Endothelial cell of umbilical vein (primary cell): ENCODE data around the gene UBE2F. TPM values are rescaled to one million over a fixed set of nuclear protein-coding genes. Genes with fewer than 3 reads are reported as not detected.

Experiments
- BruUV-seq: library from RNA; stranded (reverse); fragments of 400-500 nt; replicated peaks from 2 replicates; lab custom pipeline; 2021; lab: Mats Ljungman, UMichigan
- CTCF ChIA-PET: fragments of 300-600, 350-600 bp; sonication (Branson Sonifier 250); formaldehyde crosslinking; loops from one replicate; lab custom pipeline; 2021; ENCODE audit warnings: antibody characterized with exemption, inconsistent platforms; lab: Charles Lee
- POLR2A ChIA-PET: fragments of 300-600, 350-600 bp; sonication (Branson Sonifier 250); formaldehyde crosslinking; loops from one replicate; lab custom pipeline; 2021; ENCODE audit warnings: antibody characterized with exemption, inconsistent platforms; lab: Charles Lee
- DNase-seq: peaks from one replicate; pipeline ENCODE4 v3.0.0-alpha.2; 2011; ENCODE audit warnings: low read depth, low spot score
- FAIRE-seq: peaks from 2 replicates; lab custom pipeline; 2011; peaks lifted over from hg19 to GRCh38; lab: Jason Lieb, UNC
- H2AFZ ChIP-seq: 2 replicates; pipeline ENCODE4 v1.6.0; 2012; ENCODE audit warnings: low read depth, low read length, control low read depth, inconsistent platforms
- H3K27ac ChIP-seq: 2 replicates; pipeline ENCODE4 v1.5.1; 2011; ENCODE audit warnings: low read depth, mild to moderate bottlenecking, control low read depth, low read length, moderate library complexity; ENCODE audit not compliant: insufficient read depth
- H3K27me3 ChIP-seq, 2 experiments: 2 replicates each; pipeline versions ENCODE4 v1.6.0 to v1.6.1; 2011; ENCODE audit warnings: low read length in 2 of 2, mixed read lengths in 1 of 2; ENCODE audit not compliant: control insufficient read depth in 2 of 2, insufficient read depth in 2 of 2
- H3K36me3 ChIP-seq, 2 experiments: 2 replicates in 1 of 2; 3 replicates in 1 of 2; pipeline ENCODE4 v1.5.1; 2011; ENCODE audit warnings: low read length in 2 of 2, mild to moderate bottlenecking in 1 of 2, moderate library complexity in 1 of 2; ENCODE audit not compliant: control insufficient read depth in 2 of 2, insufficient read depth in 2 of 2; ENCODE audit errors: extremely low read depth in 1 of 2
- H3K4me1 ChIP-seq: 3 replicates; pipeline ENCODE4 v1.5.1; 2011; ENCODE audit warnings: mild to moderate bottlenecking, low read length; ENCODE audit not compliant: control insufficient read depth, insufficient read depth; ENCODE audit errors: extremely low read depth
- H3K4me2 ChIP-seq: 2 replicates; pipeline ENCODE4 v1.6.1; 2011; ENCODE audit warnings: low read length, control low read depth, mixed read lengths; ENCODE audit not compliant: insufficient read depth
- H3K4me3 ChIP-seq, 3 experiments: fragments of 200-600 bp in 1 of 3; sonication (generic), shearing (Covaris generic) in 1 of 3; replicated peaks in 1 of 3; 2 replicates each; pipeline ENCODE4 v1.5.1; 2011 to 2016; ENCODE audit warnings: control low read depth in 3 of 3, low read length in 3 of 3, mild to moderate bottlenecking in 2 of 3, inconsistent platforms in 1 of 3, low read depth in 1 of 3, moderate library complexity in 1 of 3; ENCODE audit not compliant: insufficient read depth in 1 of 3
- H3K79me2 ChIP-seq: 2 replicates; pipeline ENCODE4 v1.6.0; 2012; ENCODE audit warnings: low read length, inconsistent platforms; ENCODE audit not compliant: control insufficient read depth, insufficient read depth
- H3K9ac ChIP-seq: replicated peaks from 2 replicates; pipeline ENCODE3; 2011; ENCODE audit warnings: low read length, control low read depth; ENCODE audit not compliant: insufficient read depth; ENCODE audit errors: extremely low read depth
- H3K9me1 ChIP-seq: replicated peaks from 3 replicates; pipeline ENCODE4 v1.6.0; 2011; ENCODE audit warnings: mild to moderate bottlenecking, low read length; ENCODE audit not compliant: control insufficient read depth, insufficient read depth; ENCODE audit errors: extremely low read depth
- H3K9me3 ChIP-seq: replicated peaks from 2 replicates; pipeline ENCODE4 v1.5.1; 2012; ENCODE audit warnings: low read length, inconsistent platforms; ENCODE audit not compliant: control insufficient read depth, insufficient read depth
- H4K20me1 ChIP-seq: replicated peaks from 2 replicates; pipeline ENCODE3; 2011; ENCODE audit warnings: mild to moderate bottlenecking, low read length; ENCODE audit not compliant: control insufficient read depth, insufficient read depth; ENCODE audit errors: extremely low read depth
- EZH2 ChIP-seq: IDR thresholded peaks from 2 replicates; pipeline ENCODE4 v1.6.1; 2012; ENCODE audit warnings: borderline replicate concordance, low read depth, mild to moderate bottlenecking, moderate library complexity, low read length, inconsistent platforms; ENCODE audit not compliant: severe bottlenecking
- FOS ChIP-seq: IDR thresholded peaks from 2 replicates; pipeline ENCODE4 v1.6.1; 2011; ENCODE audit warnings: mild to moderate bottlenecking, low read length, moderate library complexity, borderline replicate concordance; ENCODE audit not compliant: insufficient read depth
- GATA2 ChIP-seq: IDR thresholded peaks from 2 replicates; pipeline ENCODE4 v1.7.0; 2011; ENCODE audit warnings: low read depth, mild to moderate bottlenecking, moderate library complexity, mixed read lengths, low read length; ENCODE audit not compliant: insufficient read length, insufficient read depth
- JUN ChIP-seq: IDR thresholded peaks from 2 replicates; pipeline ENCODE4 v1.6.1; 2011; ENCODE audit warnings: borderline replicate concordance, low read depth; ENCODE audit not compliant: insufficient read length, insufficient read depth
- MYC ChIP-seq: IDR thresholded peaks from one replicate; pipeline ENCODE4 v1.6.1; 2011; ENCODE audit warnings: mild to moderate bottlenecking, low read depth, low read length
- POLR2A ChIP-seq: IDR thresholded peaks from 2 replicates; pipeline ENCODE4 v1.6.1; 2012; ENCODE audit warnings: low read depth, mild to moderate bottlenecking, control low read depth, low read length
- POLR2AphosphoS5 ChIP-seq: IDR thresholded peaks from 2 replicates; pipeline ENCODE4 v1.6.1; 2012; ENCODE audit warnings: low read depth, mild to moderate bottlenecking, control low read depth, low read length, moderate library complexity; ENCODE audit not compliant: insufficient read depth
- dilution Hi-C: fragments of 300-500 bp; cut with MboI; formaldehyde crosslinking; loops from one replicate; pipeline ENCODE4 v1.15.0; 2019; ENCODE audit warnings: low sequenced_read_pairs; ENCODE audit not compliant: extremely low pct_ligation_motif_present
- intact Hi-C: fragments of 100-400 bp; cut with micrococcal nuclease; formaldehyde crosslinking; loops from one replicate; pipeline ENCODE4 v1.10.0; 2022
- polyA plus RNA-seq, 4 experiments: library from polyadenylated mRNA; depleted of rRNA in 3 of 4; stranded (reverse) in 3 of 4; unstranded in 1 of 4; fragments of >200 nt; gene quantifications; 2 replicates each; pipeline versions ENCODE4 v1.2.1 to v1.2.3, GENCODE V29; 2011 to 2012; ENCODE audit warnings: missing spikeins in 1 of 4
- total RNA-seq: library from RNA; stranded (reverse); gene quantifications from 2 replicates; pipeline ENCODE4 v1.2.3, GENCODE V29; 2021
- TF ChIP-seq, protein P1 (sequence below), 2 donors: IDR thresholded peaks; 1 replicate in 1 of 2; 2 replicates in 1 of 2; pipeline ENCODE4 v1.5.1; 2011; ENCODE audit warnings: low read length in 2 of 2, mild to moderate bottlenecking in 2 of 2, moderate library complexity in 2 of 2, control low read depth in 1 of 2, inconsistent platforms in 1 of 2, low read depth in 1 of 2; ENCODE audit not compliant: insufficient read depth in 1 of 2; ENCODE audit errors: extremely low read depth in 1 of 2
- TF ChIP-seq, protein P2 (sequence below): IDR thresholded peaks from 2 replicates; pipeline ENCODE4 v1.6.1; 2011; ENCODE audit not compliant: insufficient read depth, insufficient read length

Gene UBE2F
- total and polyA plus RNA-seq, 2 donors (not counting 3 experiments of a cell fraction or from before 2014, with no cell fraction given), result 42.3 to 45.6 TPM

DNA sequence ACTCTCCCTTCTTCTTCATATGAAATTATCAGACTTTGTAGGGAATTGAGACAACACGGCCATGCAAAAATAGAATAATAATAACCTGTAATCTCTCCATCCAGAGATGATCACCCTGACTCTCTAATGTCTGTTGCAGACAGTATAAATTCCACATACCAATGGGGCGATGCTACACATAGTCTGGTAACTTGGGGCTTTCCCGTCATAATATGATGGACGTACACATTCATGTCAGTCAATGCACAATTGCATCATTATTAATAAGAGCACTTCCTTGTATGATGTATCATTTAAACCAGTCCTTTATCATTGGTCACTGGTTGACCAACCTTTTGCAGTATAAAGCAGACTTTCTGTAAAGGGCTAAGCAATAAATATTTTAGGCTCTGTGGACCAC lies 54.5 kb downstream of the UBE2F start:
- intact Hi-C loops (no loop called here), dilution Hi-C loops (no loop called here)
- Histone ChIP-seq H3K9me1 (no peaks in the 10 kb centered on the region), H3K36me3 (peaks cover 2 to 3% of the 10 kb centered on the region in 2 experiments), H3K27ac (no peak overlapping the region), H3K27me3 (no peaks in the 10 kb centered on the region), H3K79me2 (no peaks in the 10 kb centered on the region), H3K4me3 (no peak overlapping the region), H2AFZ (no peak overlapping the region), H3K4me1 (no peaks in the 10 kb centered on the region), H4K20me1 (no peaks in the 10 kb centered on the region), H3K4me2 (no peak overlapping the region), H3K9ac (no peak overlapping the region), H3K9me3 (no peaks in the 10 kb centered on the region)
- POLR2A ChIA-PET, result no interaction called here
- no peak for TF ChIP-seq MYC
- no peak for TF ChIP-seq POLR2A
- TF ChIP-seq EZH2, result no peak
- no peak for TF ChIP-seq POLR2AphosphoS5
- no peak for TF ChIP-seq JUN
- TF ChIP-seq, protein P1, sequence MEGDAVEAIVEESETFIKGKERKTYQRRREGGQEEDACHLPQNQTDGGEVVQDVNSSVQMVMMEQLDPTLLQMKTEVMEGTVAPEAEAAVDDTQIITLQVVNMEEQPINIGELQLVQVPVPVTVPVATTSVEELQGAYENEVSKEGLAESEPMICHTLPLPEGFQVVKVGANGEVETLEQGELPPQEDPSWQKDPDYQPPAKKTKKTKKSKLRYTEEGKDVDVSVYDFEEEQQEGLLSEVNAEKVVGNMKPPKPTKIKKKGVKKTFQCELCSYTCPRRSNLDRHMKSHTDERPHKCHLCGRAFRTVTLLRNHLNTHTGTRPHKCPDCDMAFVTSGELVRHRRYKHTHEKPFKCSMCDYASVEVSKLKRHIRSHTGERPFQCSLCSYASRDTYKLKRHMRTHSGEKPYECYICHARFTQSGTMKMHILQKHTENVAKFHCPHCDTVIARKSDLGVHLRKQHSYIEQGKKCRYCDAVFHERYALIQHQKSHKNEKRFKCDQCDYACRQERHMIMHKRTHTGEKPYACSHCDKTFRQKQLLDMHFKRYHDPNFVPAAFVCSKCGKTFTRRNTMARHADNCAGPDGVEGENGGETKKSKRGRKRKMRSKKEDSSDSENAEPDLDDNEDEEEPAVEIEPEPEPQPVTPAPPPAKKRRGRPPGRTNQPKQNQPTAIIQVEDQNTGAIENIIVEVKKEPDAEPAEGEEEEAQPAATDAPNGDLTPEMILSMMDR (IDR thresholded peaks at IDR 0.05; ENCODE audit: extremely low read depth in 1 of 2, insufficient read depth in 1 of 2, low read depth in 1 of 2, low read length in 2 of 2), result no peak
- TF ChIP-seq FOS, result no peak
- TF ChIP-seq, protein P2, sequence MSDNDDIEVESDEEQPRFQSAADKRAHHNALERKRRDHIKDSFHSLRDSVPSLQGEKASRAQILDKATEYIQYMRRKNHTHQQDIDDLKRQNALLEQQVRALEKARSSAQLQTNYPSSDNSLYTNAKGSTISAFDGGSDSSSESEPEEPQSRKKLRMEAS, result no peak
- no peak for TF ChIP-seq GATA2
- BruUV-seq, result no TSS peak
- CTCF ChIA-PET, result no interaction called here
- FAIRE-seq (no peak), DNase-seq (no peak)
